ENCODE measurements around the gene PRDM10.
"Not testable (repeated sequence)": the region's sequence is repeated elsewhere in the genome, so short reads cannot be mapped to it uniquely, and the experiment has no call there.

The PRDM10 gene

DNA sequence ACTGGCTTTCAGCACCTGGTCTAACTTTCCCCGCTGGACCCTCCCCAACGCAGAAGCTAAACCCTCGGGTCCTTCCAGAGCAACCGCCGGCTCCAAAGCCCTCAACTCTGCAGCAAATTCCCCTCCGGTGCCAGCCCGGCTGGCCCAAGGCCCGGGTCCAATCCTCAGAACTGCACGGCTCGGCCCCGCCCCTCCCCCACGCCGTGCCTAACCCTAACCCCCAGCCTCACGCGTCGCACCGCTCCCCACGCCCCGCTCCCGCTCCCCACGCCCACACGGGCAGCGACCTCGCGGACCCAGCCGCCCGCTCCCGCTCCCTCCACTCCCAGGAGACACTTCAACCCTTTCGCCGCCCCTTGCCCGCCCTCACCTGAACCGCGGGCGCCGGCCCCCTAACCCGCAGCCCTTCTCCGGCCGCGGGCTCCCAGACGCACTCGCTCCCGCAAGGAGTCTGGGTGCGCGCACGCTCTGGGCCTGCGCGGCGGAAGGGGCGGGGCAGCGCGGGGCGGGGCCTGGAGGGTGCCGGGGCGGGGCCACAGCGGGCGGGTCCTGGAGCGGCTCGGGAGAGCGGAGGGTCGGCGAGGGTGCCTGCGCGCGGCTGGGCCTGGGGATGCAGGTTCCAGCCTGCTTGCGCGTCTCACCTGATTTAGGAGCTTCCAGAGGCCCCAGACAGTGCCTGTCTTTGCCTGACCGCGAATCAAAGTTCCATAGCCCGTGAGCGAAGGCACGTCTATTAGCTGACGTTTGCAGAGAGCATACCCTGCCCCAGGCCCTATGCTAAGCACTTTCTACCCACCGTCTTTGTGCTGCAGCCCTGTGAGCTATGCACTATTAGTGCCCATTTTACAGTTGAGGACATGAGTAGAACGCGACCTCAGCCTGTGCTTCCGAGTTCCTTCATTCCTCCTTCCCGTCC is 107.3 kb downstream of the PRDM10 start, which contains the start of gene NFRKB:
TSS of gene NFRKB (minus strand) at position 453 of the 916 bp plus-strand sequence. CDS start 2,729 bp downstream, outside the sequence.
- DNase-seq (ENCODE audit: low spot score), result peak; percentile 76

GRCh38 chr11:129894278-129895125 is 108.1 kb downstream of the PRDM10 start:
- peak; percentile 9 for DNase-seq (ENCODE audit: low spot score)

DNA sequence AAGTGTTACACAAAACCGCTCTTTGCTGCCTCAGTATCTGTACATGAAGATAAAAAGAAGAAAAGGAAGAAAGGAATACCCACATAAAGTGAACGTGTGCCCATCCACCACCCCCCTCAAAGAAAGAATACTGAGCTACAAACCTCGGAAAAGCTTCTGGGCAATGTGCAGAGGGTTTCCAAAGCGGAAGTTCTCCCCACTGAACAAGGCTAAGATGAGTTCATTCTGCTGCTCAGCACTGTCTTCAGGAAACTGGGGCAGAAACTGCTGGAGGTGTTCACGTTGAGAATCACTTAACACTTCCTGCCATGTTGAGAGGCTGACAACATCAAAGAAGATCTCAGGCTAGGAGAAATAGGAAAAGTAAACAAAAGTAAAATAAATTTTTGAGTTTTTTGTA is 114.2 kb downstream of the PRDM10 start:
- no peak for DNase-seq (ENCODE audit: low spot score)

DNA sequence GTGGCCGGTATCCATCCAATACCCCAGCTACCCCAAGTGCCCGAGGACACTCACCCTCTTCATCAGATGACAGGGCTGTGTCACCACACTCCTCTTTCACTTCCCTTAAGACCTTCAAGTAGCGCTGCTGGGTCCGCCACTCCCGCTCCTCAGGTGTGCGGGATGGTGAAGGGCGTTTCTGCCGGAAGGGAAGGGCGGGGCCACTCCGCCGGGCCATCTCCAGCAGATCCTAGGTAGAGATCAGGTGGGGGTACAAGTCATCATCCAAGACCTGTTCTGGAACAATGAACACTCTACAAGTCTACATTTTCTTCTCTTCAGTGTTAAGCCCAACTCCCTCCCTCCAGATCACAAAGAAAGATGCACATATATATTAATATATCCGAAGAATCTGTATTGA is 117.3 kb downstream of the PRDM10 start:
- DNase-seq (ENCODE audit: low spot score), result no peak

- DNase-seq (ENCODE audit: low spot score), result no peak
Measured at GRCh38 chr11:129884581-129884980, 118.1 kb downstream of the PRDM10 start.

- DNase-seq (ENCODE audit: low spot score), result peak; percentile 9
Measured at GRCh38 chr11:129881570-129882170, 121.0 kb downstream of the PRDM10 start.

DNA sequence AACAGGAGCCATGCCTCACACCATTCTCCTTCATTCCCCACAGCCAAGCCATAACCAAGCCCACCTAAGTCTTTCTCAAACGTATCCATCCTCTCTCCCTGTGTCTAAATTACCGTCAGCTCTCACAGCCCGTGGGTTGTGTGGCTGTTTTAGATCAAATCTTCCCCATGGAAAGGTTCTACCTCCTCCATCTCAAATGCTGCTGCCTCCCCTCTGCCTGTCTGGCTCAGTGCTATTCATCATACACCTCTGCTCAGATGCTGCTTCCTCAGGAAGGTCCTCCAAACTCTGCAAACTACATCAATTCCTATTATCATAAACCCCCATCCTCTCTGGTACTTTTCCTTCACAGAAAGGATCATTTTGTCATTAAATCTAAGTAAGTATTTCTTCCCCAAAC is 122.3 kb downstream of the PRDM10 start:
- DNase-seq (ENCODE audit: low spot score), result no peak

- no peak for DNase-seq (ENCODE audit: low spot score)
Measured at GRCh38 chr11:129871914-129872313, 130.7 kb downstream of the PRDM10 start.

GRCh38 chr11:129868626-129869025 is 134.0 kb downstream of the PRDM10 start:
- DNase-seq (ENCODE audit: low spot score), result not testable (repeated sequence)

DNA sequence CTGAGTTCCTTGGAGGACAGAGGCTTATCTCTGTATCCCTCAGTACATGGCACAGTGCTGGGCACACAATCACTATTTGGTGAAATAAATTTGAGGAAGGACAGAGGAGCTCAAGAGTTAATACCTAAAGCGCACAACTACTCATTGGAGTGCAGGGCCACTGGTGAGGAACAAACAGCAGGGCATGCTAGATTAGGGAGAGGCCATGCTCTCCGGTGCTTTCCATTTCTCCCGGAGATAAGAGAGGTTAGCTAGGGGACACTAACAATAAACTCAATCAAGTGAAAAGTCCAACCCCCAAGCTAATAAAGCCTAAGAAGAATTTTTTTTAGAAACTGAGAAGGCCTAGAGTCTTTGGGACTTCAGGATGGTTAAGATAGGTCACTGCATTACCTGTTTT is 136.3 kb downstream of the PRDM10 start:
- DNase-seq (ENCODE audit: low spot score), result no peak

GRCh38 chr11:129865701-129866100 is 136.9 kb downstream of the PRDM10 start:
- no peak for DNase-seq (ENCODE audit: low spot score)

DNA sequence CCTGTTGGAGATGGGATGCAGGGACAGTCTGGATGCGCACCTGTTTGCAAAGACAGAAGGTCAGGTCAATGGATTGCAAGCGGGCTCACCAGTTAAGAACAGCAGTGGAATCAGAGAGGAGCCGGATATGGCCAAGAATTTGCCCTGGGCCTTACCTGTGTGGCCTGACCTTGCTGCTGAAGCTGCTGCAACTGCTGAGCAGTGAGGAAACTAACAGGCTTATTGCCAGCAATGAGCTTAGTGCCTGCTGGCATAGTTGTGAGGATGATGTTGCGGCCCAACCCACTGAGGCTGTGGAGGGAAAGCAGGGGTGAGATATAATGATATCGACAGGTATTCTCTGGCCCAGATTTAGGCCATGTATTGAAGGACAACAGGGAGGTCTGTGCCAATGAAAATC is 137.8 kb downstream of the PRDM10 start:
- no peak for DNase-seq (ENCODE audit: low spot score)

DNA sequence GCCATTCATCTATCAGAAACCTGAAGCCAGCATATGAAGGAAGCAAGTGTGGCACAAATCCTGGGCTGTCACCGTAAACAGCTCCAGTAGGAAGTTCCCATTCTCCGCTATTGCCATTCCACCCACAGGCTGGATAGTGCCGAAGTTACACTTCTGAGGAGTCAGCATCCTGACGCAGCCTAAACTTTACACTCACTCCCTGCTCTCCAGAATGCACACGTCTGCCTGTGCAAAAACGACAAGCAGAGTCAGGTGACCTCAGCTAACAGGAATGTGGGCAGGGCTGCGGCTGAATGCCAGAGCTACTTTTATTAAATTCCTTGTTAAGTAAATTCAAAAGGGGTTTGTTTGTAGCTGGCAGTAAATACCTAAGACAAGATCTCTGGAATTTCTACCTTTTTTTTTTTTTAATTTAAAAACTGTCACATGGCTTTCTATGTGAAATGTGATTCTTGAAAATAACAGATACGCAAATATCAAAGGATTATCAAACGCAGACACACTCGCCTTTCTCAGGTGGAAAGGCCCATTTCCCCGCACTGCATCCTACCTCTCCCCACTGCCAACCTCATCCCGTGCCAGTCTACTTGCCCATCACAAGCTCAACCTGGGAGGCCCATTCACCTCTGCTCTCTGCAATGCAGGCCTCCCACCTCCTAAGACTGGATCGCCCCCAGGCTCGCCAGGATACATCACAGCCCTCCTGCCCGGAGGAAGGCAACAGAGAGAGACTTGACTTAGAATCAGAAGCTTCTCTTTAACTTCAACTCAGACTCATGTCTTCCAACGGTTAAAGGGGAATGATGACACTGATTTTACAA is 140.7 kb downstream of the PRDM10 start:
- peak; percentile 5 for DNase-seq (ENCODE audit: low spot score)

DNA sequence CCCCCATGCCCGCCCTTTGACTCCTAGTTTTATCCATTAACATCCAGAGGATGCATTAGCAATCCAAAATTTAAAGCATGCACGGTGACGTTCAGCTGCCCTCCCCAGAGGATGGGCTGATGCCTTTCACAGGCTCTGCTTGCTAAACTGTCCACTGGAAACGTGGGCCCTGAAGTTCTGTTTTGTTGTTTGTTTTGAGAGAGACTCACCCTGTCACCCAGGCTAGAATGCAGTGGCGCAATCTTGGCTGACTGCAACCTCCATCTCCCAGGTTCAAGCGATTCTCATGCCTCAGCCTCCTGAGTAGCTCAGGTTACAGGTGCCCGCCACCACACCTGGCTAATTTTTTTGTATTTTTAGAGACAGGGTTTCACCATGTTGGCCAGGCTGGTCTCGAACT is 146.6 kb downstream of the PRDM10 start:
- DNase-seq (ENCODE audit: low spot score), result no peak

DNA sequence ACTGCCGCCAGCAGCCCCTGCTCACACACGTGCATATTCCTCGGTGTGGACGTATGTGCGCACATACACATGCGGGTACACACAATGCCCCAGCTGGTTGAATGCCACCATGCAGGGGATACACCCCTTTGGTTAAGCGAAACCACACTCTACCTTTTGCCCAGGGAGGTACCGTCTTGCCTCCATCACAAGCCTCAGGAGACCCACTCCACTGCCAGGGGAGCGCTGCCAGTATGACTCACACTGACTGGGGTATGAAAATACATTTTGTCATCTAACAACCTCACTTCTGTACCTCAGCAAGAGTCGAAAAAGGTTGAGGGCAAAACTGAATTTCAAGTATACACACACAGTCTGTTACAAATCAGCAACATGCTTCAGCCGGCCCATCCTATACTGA is 147.5 kb downstream of the PRDM10 start:
- no peak for DNase-seq (ENCODE audit: low spot score)

GRCh38 chr11:129854232-129854805 is 148.3 kb downstream of the PRDM10 start:
- DNase-seq (ENCODE audit: low spot score), result no peak

- DNase-seq (ENCODE audit: low spot score), result no peak
Measured at GRCh38 chr11:129853518-129854231, 149.0 kb downstream of the PRDM10 start.

DNA sequence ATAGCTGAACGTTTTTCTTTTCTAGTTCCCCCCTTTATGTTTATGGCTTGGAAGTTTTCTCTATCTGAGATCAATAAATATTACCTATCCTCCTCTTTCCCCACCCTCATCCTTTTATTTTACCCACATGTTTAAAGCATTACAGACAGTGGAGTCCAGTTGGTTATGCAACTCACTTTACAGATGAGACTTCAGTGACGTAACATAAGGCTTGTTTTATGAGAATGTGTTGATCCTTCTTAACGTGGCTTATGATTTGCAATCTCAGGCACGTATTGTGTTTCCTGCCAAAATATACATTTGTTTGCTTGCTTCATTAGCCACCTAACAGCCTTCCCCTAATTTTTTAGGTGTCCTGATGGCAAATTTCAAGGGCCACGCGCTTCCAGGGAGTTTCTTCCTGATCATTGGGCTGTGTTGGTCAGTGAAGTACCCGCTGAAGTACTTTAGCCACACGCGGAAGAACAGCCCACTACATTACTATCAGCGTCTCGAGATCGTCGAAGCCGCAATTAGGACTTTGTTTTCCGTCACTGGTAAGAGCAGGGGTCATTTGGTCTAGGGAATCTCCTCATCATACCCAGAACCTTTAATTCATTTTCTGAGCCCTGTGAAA is 150.4 kb downstream of the PRDM10 start:
- no peak for DNase-seq (ENCODE audit: low spot score)

Data from cerebellar cortex (tissue), 1 donor.